IPS DF 6.9 (cell line): ENCODE results near the gene ROMO1.

Experiments used
- DNase-seq: peaks from one replicate; pipeline ENCODE4 v3.0.0-alpha.2; 2013; ENCODE audit warnings: low read depth, low spot score
- H3K27ac ChIP-seq: one replicate; pipeline ENCODE4 v1.5.1; 2013; ENCODE audit warnings: low read length, control low read depth
- H3K27me3 ChIP-seq: 2 replicates; pipeline ENCODE4 v1.6.1; 2013; ENCODE audit warnings: mild to moderate bottlenecking, low read length; ENCODE audit not compliant: control insufficient read depth, insufficient read depth
- H3K36me3 ChIP-seq: 2 replicates; pipeline ENCODE4 v1.6.1; 2013; ENCODE audit warnings: low read length; ENCODE audit not compliant: control insufficient read depth, insufficient read depth
- H3K4me1 ChIP-seq: 2 replicates; pipeline ENCODE4 v1.6.1; 2013; ENCODE audit warnings: low read length; ENCODE audit not compliant: control insufficient read depth, insufficient read depth
- H3K4me3 ChIP-seq: 2 replicates; pipeline ENCODE4 v1.5.1; 2013; ENCODE audit warnings: mild to moderate bottlenecking, low read length
- H3K9me3 ChIP-seq: 2 replicates; pipeline ENCODE4 v1.6.1; 2013; ENCODE audit warnings: low read length, inconsistent platforms; ENCODE audit not compliant: control insufficient read depth, insufficient read depth
- WGBS: extraction: QIAGEN DNeasy Blood & Tissue Kit; methylation state at CpG from one replicate; pipeline ENCODE4 v1.1.7; 2013; ENCODE audit warnings: mixed read lengths, missing lambda C conversion rate; ENCODE audit not compliant: insufficient read length, insufficient coverage; 5-methylcytosine and 5-hydroxymethylcytosine counted together

ROMO1 gene

GRCh38 chr20:35661908-35662307 lies 37.3 kb upstream of the ROMO1 start:
- WGBS = no CpG with 5 or more reads among the region's 3 CpGs
- H3K4me3 ChIP-seq = no peak overlapping the region
- DNase-seq = no peak
- H3K27me3 ChIP-seq = no peaks in the 10 kb centered on the region
- no peak overlapping the region for H3K27ac ChIP-seq
- no peaks in the 10 kb centered on the region for H3K4me1 ChIP-seq
- H3K9me3 ChIP-seq = no peaks in the 10 kb centered on the region
- H3K36me3 ChIP-seq = no peaks in the 10 kb centered on the region

GRCh38 chr20:35662551-35662950 lies 36.7 kb upstream of the ROMO1 start:
- no peaks in the 10 kb centered on the region for H3K9me3 ChIP-seq
- H3K27me3 ChIP-seq = no peaks in the 10 kb centered on the region
- DNase-seq = no peak
- no peak overlapping the region for H3K27ac ChIP-seq
- no peak overlapping the region for H3K4me3 ChIP-seq
- no peaks in the 10 kb centered on the region for H3K36me3 ChIP-seq
- no CpG with 5 or more reads among the region's 2 CpGs for WGBS
- H3K4me1 ChIP-seq = no peaks in the 10 kb centered on the region

GRCh38 chr20:35663516-35664465 lies 35.4 kb upstream of the ROMO1 start:
- no CpG with 5 or more reads among the region's 28 CpGs for WGBS
- no peaks in the 10 kb centered on the region for H3K4me1 ChIP-seq

GRCh38 chr20:35664466-35665206 lies 34.6 kb upstream of the ROMO1 start, which contains the start of the genes CPNE1 and RBM12:
CPNE1 (minus strand) TSS chr20:35664900; CDS start chr20:35632923, 31,977 bp downstream.
RBM12 (minus strand) TSS chr20:35664900; CDS start chr20:35655322, 9,578 bp downstream.
- 0 out of 2 replicates have a peak, but pooled peaks cover 5% of the 10 kb centered on the region for H3K36me3 ChIP-seq
- peak within 1 kb of the TSS; percentile 56 for H3K4me3 ChIP-seq
- no peaks in the 10 kb centered on the region for H3K4me1 ChIP-seq
- DNase-seq = peak; percentile 94
- no peaks in the 10 kb centered on the region for H3K9me3 ChIP-seq
- no peaks in the 10 kb centered on the region for H3K27me3 ChIP-seq
- no CpG with 5 or more reads among the region's 61 CpGs for WGBS
- no peak within 1 kb of the TSS for H3K27ac ChIP-seq

More at GRCh38 chr20:35663516-35664465, 35.4 kb upstream of the ROMO1 start:
- Histone ChIP-seq H3K9me3 (no peaks in the 10 kb centered on the region), H3K4me3 (peak overlapping the region; percentile 56), H3K27me3 (no peaks in the 10 kb centered on the region), H3K36me3 (no peaks in the 10 kb centered on the region), H3K27ac (no peak overlapping the region)
- DNase-seq = no peak

GRCh38 chr20:35665949-35666288 lies 33.3 kb upstream of the ROMO1 start:
- no peaks in the 10 kb centered on the region for H3K4me1 ChIP-seq
- no peaks in the 10 kb centered on the region for H3K27me3 ChIP-seq
- no CpG with 5 or more reads among the region's 17 CpGs for WGBS
- no peaks in the 10 kb centered on the region for H3K9me3 ChIP-seq
- H3K4me3 ChIP-seq = no peak overlapping the region
- 0 out of 2 replicates have a peak, but pooled peaks cover 6% of the 10 kb centered on the region for H3K36me3 ChIP-seq
- DNase-seq = no peak
- H3K27ac ChIP-seq = no peak overlapping the region

- Histone ChIP-seq H3K27ac (no peak overlapping the region), H3K27me3 (no peaks in the 10 kb centered on the region), H3K4me1 (no peaks in the 10 kb centered on the region), H3K36me3 (0 out of 2 replicates have a peak, but pooled peaks cover 6% of the 10 kb centered on the region), H3K4me3 (no peak overlapping the region), H3K9me3 (no peaks in the 10 kb centered on the region)
- no CpG with 5 or more reads among the region's 5 CpGs for WGBS
- no peak for DNase-seq
Measured at GRCh38 chr20:35669221-35669620, 30.0 kb upstream of the ROMO1 start.

- Histone ChIP-seq H3K4me1 (no peaks in the 10 kb centered on the region), H3K4me3 (no peak overlapping the region), H3K27me3 (no peaks in the 10 kb centered on the region), H3K9me3 (no peaks in the 10 kb centered on the region), H3K27ac (no peak overlapping the region), H3K36me3 (0 out of 2 replicates have a peak, but pooled peaks cover 6% of the 10 kb centered on the region)
- DNase-seq = no peak
- WGBS = no CpG with 5 or more reads among the region's 1 CpG
Measured at GRCh38 chr20:35669681-35670080, 29.5 kb upstream of the ROMO1 start.

- H3K27ac ChIP-seq = no peak overlapping the region
- no peaks in the 10 kb centered on the region for H3K4me1 ChIP-seq
- no peaks in the 10 kb centered on the region for H3K27me3 ChIP-seq
- no peaks in the 10 kb centered on the region for H3K9me3 ChIP-seq
- no peak overlapping the region for H3K4me3 ChIP-seq
- 0 out of 2 replicates have a peak, but pooled peaks cover 8% of the 10 kb centered on the region for H3K36me3 ChIP-seq
- no CpG with 5 or more reads among the region's 4 CpGs for WGBS
- no peak for DNase-seq
Measured at GRCh38 chr20:35673884-35674283, 25.3 kb upstream of the ROMO1 start.

GRCh38 chr20:35674921-35675320 lies 24.3 kb upstream of the ROMO1 start:
- Histone ChIP-seq H3K4me3 (no peak overlapping the region), H3K9me3 (no peaks in the 10 kb centered on the region), H3K27me3 (no peaks in the 10 kb centered on the region), H3K36me3 (0 out of 2 replicates have a peak, but pooled peaks cover 2% of the 10 kb centered on the region), H3K27ac (no peak overlapping the region), H3K4me1 (no peaks in the 10 kb centered on the region)
- no CpG with 5 or more reads among the region's 8 CpGs for WGBS
- DNase-seq = no peak

- no peak for DNase-seq
- no CpG with 5 or more reads among the region's 4 CpGs for WGBS
Measured at GRCh38 chr20:35680452-35681183, 18.6 kb upstream of the ROMO1 start.

More at GRCh38 chr20:35680452-35681183, 18.6 kb upstream of the ROMO1 start:
- Histone ChIP-seq H3K4me3 (no peak overlapping the region), H3K27me3 (no peaks in the 10 kb centered on the region; the same call in 1 of the 2 replicates), H3K9me3 (no peaks in the 10 kb centered on the region), H3K4me1 (no peaks in the 10 kb centered on the region), H3K27ac (no peak overlapping the region), H3K36me3 (no peaks in the 10 kb centered on the region)
